Measurements from ENCODE around the gene DUSP8. TPM values are rescaled to one million over a fixed set of nuclear protein-coding genes. Genes with fewer than 3 reads are reported as not detected.
"Not testable (repeated sequence)": the region's sequence is repeated elsewhere in the genome, so short reads cannot be mapped to it uniquely, and the experiment has no call there.

The DUSP8 gene
- total RNA-seq, 1 experiment from 2014 or later = 0.24 TPM

- peak; percentile 64 for DNase-seq (ENCODE audit: low read depth)
Measured at GRCh38 chr11:1516273-1517067, 55.6 kb downstream of the DUSP8 start.

DNA sequence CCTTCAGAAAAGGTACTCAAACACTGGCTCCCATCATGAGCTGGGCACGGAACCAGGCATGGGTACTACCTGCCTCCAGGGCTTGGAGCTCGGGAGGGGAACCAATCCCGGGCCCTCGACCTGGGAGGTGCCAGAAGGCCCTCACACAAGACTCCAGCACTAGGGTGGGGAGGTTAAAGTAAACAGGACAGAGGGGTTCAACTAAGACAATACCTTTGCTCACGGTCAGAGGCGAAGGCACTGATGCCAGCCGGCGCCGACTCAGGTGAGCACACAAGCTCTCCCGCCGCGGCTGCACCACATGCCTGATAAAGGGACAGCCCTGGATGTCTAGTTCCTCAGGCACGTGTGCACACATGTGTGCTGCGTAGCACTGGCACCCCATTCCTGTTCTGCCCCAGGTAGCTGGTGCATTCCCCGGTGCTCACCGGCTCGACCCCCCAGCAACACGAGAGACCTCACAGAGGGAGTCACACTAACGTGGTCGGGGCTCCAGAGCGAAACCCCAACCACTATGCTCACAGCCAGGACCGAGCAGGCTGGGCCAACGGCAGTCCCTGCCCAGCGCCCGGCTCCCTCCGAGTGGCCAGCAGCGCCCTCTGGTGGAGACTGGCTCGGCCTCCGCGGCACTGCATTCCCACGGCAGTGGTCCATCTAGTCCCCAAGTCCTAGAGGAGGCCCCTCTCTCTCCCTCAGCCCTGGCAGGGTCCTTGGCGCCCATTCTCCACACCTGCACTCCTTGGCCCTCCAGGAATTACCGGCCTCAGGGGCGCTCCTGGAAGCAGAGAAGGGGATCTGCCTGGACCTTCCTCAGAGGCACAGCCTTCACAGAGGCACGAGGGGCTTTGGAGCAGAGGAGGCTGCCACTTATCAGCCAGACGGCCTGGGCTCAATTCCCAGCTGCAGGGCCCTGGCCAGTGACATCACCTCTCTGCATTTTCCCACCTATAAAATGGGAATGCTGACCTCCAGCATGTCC, 56.7 kb downstream of the DUSP8 start:
- DNase-seq (ENCODE audit: low read depth) = peak; percentile 11

- no peak for DNase-seq (ENCODE audit: low read depth)
Measured at GRCh38 chr11:1514336-1515061, 57.6 kb downstream of the DUSP8 start.

DNA sequence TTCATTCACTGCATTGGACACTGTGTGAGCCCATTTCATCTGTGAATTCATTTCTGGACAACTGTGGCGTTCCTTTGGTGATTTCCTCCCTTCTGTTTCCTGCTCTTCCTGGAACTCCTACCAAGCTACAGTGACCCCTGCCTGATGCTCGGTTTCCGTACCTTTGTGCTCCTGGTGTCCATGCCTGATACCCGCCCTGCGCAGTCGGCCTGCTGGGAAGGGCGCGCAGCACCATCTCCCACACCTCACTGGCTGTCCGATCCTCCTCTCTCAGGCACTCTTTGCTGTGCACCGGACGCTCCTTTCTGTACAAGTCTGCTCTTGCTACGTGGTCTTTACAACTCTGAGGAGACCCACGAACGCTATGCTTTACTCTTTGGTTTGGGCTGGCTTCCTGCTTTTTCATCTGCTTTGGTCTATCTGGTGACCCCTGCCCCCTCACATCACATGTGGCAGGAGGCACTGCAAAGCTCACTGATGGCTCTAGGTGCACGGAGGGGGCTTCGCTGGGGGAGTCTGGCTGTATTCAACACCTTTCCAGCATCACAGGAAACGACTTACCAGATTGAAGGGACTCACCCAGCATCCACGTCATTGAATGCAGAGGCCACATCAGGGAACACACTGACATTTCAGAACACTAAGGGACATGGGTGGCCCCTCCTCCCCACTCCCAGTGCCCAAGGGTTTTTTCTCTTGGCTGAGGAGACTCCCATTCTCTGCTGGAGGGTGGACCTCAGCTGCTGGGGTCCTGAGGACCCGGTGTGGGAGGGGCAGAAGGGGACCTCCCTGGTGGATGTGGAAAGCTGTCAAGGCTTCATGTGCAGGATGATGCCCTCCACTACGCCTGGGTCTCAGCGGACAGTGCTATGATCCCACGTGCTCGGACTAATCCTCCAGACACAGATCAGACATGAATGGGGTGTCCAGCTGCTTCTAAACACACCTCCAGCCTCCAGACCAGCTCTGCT, 58.5 kb downstream of the DUSP8 start:
- DNase-seq (ENCODE audit: low read depth) = no peak

DNA sequence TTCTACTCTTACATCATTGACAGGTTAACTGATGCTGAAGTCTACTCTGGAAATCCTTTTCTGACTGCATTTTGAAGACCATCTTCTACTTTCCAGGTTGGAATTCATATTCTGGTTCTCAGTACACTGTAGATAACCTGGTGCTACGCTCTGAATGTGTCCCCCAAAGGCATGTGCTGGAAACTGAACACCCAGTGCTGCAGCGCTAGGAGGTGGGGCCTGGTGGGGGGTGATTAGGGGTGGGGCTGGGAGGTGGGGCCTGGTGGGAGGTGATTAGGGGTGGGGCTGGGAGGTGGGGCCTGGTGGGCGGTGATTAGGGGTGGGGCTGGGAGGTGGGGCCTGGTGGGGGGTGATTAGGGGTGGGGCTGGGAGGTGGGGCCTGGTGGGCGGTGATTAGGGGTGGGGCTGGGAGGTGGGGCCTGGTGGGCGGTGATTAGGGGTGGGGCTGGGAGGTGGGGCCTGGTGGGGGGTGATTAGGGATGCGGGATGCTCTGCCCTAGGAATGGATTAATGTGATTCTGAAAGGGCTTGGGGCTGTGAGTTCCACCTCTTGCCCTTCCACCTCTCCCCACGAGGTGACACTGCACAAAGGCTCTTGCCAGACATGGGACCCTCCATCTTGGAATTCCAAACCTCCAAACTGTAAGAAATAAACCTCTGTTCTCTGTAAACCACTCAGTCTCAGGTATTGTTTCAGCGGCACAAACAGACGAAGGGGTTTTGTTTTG, 59.4 kb downstream of the DUSP8 start:
- not testable (repeated sequence) for DNase-seq (ENCODE audit: low read depth)

DNA sequence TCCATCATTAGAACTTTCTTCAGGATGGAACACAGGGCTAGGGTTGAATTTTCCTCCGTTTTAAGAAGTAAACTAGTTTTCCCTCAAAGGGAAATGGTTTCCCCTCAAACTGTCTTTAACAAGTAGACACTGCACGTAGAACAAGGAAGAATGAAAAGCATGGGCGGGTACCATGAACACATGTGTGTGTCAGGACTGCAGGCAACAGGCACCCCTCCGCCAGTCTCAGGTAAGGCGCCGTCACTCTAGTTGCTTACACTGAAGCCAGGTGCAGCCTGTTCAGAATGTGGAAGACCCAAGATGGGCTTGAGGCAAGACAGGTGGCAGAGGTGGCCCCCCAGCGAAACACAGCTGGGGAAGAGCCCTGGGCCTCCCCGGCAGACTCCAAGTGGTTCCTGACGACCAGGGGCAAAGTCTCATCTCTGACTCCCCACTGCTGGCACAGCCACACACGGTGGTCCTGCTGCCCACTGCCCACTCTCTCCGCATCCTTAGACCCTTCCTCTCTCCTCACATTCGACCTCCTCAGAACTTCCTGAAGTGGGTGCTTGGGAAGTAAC, 60.1 kb downstream of the DUSP8 start:
- no peak for DNase-seq (ENCODE audit: low read depth)

GRCh38 chr11:1510928-1511327, 61.1 kb downstream of the DUSP8 start:
- DNase-seq (ENCODE audit: low read depth) = peak; percentile 9

DNA sequence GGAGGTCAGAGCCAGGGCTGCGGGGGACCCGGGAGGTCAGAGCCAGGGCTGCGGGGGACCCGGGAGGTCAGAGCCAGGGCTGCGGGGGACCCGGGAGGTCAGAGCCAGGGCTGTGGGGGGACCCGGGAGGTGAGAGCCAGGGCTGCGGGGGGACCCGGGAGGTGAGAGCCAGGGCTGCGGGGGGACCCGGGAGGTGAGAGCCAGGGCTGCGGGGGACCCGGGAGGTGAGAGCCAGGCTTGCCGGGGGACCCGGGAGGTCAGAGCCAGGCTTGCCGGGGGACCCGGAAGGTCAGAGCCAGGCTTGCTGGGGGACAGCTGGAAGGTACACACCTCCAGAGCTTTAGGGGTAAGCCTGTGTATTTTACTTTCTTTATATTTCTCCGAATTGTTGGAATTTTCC, 61.7 kb downstream of the DUSP8 start:
- not testable (repeated sequence) for DNase-seq (ENCODE audit: low read depth)

DNA sequence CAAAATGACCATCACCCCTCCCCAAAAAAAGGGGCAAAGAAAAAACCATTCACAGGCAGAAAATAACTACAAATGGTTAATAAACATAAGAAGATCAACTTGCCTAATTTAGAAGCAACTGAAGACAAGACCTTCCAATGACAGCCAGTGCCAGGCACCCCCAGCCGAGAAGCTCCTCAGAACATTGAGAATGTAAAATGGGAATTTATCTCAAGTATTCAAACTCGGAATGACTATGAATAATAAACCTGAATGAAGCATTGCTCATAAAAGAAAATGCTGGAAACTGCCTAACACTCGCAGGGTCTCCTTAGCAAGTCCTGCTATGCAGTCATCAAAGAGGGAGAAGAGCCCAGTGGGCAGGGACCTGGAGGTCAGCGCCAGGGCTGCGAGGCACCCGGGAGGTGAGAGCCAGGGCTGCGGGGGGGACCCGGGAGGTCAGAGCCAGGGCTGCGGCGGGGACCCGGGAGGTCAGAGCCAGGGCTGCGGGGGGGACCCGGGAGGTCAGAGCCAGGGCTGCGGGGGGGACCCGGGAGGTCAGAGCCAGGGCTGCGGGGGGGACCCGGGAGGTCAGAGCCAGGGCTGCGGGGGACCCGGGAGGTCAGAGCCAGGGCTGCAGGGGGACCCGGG, 62.3 kb downstream of the DUSP8 start:
- no peak for DNase-seq (ENCODE audit: low read depth)

- DNase-seq (ENCODE audit: low read depth) = no peak
Measured at GRCh38 chr11:1508986-1509385, 63.1 kb downstream of the DUSP8 start.

DNA sequence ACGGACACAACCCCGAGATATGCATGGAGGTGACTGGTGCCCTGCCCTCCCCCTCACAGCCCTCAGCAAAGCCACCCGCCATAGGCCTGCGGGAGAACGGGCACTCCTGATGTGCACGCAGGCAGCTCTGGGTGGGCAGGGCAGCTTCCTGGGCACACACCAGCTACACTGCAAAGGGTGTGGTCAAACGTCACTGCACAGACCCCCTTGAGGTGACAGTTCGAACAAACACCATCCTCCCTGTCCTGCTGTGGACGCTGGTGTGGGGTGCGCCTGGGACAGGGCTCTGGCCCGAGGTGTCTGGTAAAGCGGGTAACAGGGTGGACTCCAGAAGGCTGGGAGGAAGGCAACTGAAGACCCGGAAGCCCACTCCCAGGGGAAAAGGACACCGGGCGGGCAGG, 63.6 kb downstream of the DUSP8 start:
- no peak for DNase-seq (ENCODE audit: low read depth)

- no peak for DNase-seq (ENCODE audit: low read depth)
Measured at GRCh38 chr11:1507381-1508140, 64.5 kb downstream of the DUSP8 start.

GRCh38 chr11:1506981-1507380, 65.1 kb downstream of the DUSP8 start:
- DNase-seq (ENCODE audit: low read depth) = no peak

GRCh38 chr11:1505480-1505879, 66.6 kb downstream of the DUSP8 start:
- no peak for DNase-seq (ENCODE audit: low read depth)

DNA sequence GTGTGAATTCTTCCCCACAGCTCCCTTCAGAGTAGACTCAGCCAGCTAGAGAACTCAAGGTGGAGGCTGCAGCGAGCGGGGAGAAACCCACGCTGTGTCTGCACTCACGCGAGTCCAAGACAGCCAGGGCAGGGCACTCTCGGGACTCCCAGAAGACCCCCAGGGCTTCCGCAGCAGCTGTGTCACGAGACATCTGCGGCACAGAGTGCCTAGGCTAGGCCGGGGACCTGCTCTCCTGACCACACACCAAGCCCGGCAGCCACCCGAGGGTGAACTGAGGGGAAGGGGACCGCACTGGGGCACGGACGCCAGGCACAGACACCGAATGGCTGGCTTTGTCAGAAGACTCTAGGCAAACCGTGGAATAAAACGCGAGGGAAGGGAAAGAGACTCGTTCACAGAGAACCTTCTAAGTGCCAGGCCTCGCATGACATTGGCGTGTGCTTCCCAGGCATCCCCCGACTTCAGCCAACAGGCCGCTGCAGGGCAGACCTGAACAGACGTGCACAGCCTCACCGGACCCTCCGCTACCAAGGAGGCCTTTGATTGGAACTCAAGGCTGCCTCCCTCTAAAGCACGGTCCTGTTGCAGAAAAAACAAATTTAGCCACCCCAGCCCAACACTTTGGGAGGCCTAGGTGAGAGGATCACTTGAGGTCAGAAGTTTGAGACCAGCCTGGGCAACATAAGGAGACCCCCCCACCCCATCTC, 67.3 kb downstream of the DUSP8 start:
- no peak for DNase-seq (ENCODE audit: low read depth)

DNA sequence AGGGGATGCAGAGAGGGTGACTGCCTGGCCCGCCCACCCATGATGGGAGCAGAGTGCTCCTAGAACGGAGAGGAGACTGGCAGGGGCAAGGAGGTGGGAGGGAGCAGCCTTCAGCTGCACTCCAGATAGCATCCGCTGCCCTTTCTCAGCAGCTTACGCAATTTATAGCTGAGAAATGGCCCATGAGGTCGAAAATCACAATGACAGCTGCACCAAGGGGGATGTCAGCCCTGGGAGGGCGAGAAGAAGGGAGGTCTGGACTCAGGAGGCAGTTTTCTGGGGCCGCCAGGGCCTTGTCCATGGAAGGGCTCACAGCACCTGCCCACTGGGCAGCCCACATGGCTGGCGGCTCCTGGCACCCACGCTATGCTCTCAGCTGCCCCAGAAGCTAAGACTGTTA, 67.9 kb downstream of the DUSP8 start:
- DNase-seq (ENCODE audit: low read depth) = no peak

Measured in RPMI7951 (cell line).